CD4-positive, alpha-beta T cell treated with Interleukin-2 at 100 ng/mL for 4 hours (primary cell): Measurements from ENCODE around the gene CCDC32.

ENCODE experiments used
- DNase-seq: peaks from one replicate; pipeline ENCODE4 v3.0.0-alpha.2; 2020; ENCODE audit warnings: low spot score

CCDC32 gene

GRCh38 chr15:40565333-40566238, 744 bp upstream of the CCDC32 start:
- DNase-seq, result no peak

GRCh38 chr15:40563426-40563825, 1.4 kb downstream of the CCDC32 start:
- no peak for DNase-seq

GRCh38 chr15:40562691-40563090, 2.2 kb downstream of the CCDC32 start:
- no peak for DNase-seq

- no peak for DNase-seq
These were observed 5.7 kb downstream of the CCDC32 start for GRCh38 chr15:40558952-40559742.

GRCh38 chr15:40555876-40556275, 9.0 kb downstream of the CCDC32 start:
- DNase-seq, result no peak

- DNase-seq, result no peak
These were observed 10.7 kb downstream of the CCDC32 start for GRCh38 chr15:40554161-40554525.

GRCh38 chr15:40550341-40551037, 14.4 kb downstream of the CCDC32 start:
- no peak for DNase-seq

GRCh38 chr15:40549894-40550293, 14.9 kb downstream of the CCDC32 start:
- no peak for DNase-seq

GRCh38 chr15:40548610-40549009, 16.2 kb downstream of the CCDC32 start:
- DNase-seq, result no peak

- DNase-seq, result no peak
These were observed 19.4 kb downstream of the CCDC32 start for GRCh38 chr15:40545457-40545856.

GRCh38 chr15:40543631-40544294, 21.1 kb downstream of the CCDC32 start:
- no peak for DNase-seq

GRCh38 chr15:40543082-40543481, 21.8 kb downstream of the CCDC32 start:
- no peak for DNase-seq

- DNase-seq, result no peak
These were observed 25.9 kb downstream of the CCDC32 start for GRCh38 chr15:40538976-40539375.

- no peak for DNase-seq
These were observed 28.3 kb downstream of the CCDC32 start for GRCh38 chr15:40536501-40536900.

GRCh38 chr15:40534371-40534770, 30.5 kb downstream of the CCDC32 start:
- no peak for DNase-seq

- no peak for DNase-seq
These were observed 31.0 kb downstream of the CCDC32 start for GRCh38 chr15:40533763-40534364.

- DNase-seq, result no peak
These were observed 36.0 kb downstream of the CCDC32 start for GRCh38 chr15:40528801-40529200.

- DNase-seq, result no peak
These were observed 39.0 kb downstream of the CCDC32 start for GRCh38 chr15:40525855-40526254.

- DNase-seq, result no peak
These were observed 41.2 kb downstream of the CCDC32 start for GRCh38 chr15:40523611-40524010.

GRCh38 chr15:40516322-40516721, 48.5 kb downstream of the CCDC32 start:
- DNase-seq, result no peak

GRCh38 chr15:40513609-40514008, 51.2 kb downstream of the CCDC32 start:
- no peak for DNase-seq

- no peak for DNase-seq
These were observed 52.4 kb downstream of the CCDC32 start for GRCh38 chr15:40512440-40512839.
